NCI-H2107 treated with DMSO at 0.1 percent for 48 hours (cell line): ENCODE data around the gene SORCS2.
A peak's percentile ranks its signal among the peaks of the same experiment; 100 is the strongest.

Experiments used
- DNase-seq: peaks from one replicate; lab custom pipeline; 2025; ENCODE audit not compliant: unreplicated experiment; lab: John Stamatoyannopoulos, UW

The SORCS2 gene

GRCh38 chr4:7192252-7193029 is at the start of gene SORCS2:
Gene SORCS2 (plus strand): TSS chr4:7192538.
- no peak for DNase-seq

- DNase-seq: peak; percentile 8
Observed at GRCh38 chr4:7144374-7145290, 47.7 kb upstream of the SORCS2 start.

DNA sequence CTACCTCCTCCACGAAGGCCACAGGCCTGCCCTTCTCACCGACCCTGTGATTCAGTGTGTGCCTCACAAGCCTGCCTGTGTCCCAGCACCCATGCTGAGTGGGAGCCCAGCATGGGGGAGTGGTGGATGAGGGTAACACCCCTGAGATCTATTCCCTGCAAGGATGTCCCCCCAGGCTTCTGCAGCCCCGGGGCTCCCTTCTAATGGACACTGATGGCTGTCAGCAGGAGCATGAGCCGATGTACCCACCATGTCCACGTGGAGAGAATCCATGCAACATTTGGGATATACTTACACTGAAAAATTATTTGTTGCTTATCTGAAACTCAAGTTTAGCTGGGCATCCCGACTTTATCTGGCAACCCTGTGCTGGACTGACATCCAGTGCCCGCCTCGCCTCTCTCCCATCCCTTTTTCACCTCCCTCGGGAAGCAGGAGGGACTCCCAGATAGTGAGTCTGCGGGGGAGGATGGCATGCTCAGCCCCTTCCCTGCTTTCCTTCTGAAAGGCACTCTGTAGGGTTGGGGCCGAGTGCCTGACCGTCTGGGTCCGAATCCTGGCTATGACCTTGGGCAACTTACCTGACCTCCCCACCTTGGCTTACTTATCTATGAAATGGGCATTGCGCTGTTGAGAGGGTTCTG is 46.9 kb upstream of the SORCS2 start:
- no peak for DNase-seq

- DNase-seq: no peak
Observed at GRCh38 chr4:7146059-7146785, 46.1 kb upstream of the SORCS2 start.

DNA sequence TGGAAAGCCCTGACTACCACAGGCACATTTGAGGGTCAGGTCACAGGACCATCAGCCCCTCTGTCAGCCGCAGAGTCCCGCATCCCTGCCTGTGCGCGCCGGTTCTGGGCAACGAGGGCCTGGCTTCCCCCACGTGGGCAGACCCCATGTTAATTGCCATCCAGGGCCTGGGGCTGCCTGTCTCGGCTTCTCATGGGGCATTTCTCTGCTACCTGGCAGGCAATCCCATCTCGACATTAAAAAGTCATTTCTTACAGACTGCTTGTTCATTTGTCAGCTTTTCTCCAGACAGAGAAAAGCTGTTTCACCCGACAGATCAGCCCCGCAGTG is 45.6 kb upstream of the SORCS2 start:
- DNase-seq: no peak

DNA sequence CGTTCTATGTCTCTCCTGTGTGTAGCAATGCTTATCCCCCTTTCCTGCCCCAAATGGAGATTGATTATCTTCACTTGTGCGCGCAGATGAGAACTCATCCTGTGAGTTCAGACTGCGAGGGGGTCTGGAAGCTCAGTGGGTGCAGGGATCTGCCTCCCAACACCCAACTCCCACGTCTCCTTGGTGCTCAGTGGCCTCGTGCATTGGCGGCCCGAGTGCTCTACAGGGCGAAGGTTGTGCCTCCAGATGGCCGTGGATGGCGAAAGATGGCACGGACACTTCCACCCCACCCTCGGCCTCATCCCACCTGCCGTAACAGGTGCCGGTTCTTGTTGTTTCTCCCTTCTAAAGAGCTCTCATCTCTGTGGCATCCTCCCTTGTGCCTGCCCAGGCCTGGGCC is 45.1 kb upstream of the SORCS2 start:
- no peak for DNase-seq

GRCh38 chr4:7147661-7148310 is 44.6 kb upstream of the SORCS2 start:
- DNase-seq: peak; percentile 27

GRCh38 chr4:7148337-7148736 is 44.0 kb upstream of the SORCS2 start:
- no peak for DNase-seq

GRCh38 chr4:7150036-7150635 is 42.2 kb upstream of the SORCS2 start:
- DNase-seq: no peak

- DNase-seq: no peak
Observed at GRCh38 chr4:7151668-7152227, 40.6 kb upstream of the SORCS2 start.

GRCh38 chr4:7153711-7154110 is 38.6 kb upstream of the SORCS2 start:
- no peak for DNase-seq

GRCh38 chr4:7154351-7154981 is 37.9 kb upstream of the SORCS2 start:
- DNase-seq: no peak

- no peak for DNase-seq
Observed at GRCh38 chr4:7155590-7156071, 36.7 kb upstream of the SORCS2 start.

DNA sequence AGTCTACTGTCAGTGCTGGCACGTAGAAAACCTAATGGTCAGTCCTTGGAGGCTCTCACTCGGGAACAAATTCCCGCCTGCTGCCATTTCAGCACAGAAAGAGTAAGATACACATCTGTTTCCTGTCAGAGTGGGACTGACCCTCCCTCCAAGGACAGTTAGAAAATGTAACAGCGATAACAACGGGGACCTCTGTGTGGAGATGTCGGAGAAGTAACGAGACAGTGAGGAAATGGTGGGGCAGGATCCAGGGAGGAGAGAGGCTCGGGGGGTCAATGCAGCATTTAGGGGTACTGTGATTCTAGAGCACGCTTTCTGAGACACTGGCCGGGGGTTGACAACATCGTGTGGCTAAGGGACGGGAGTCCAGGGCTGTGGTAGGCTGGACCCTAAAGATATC is 36.0 kb upstream of the SORCS2 start:
- DNase-seq: no peak

GRCh38 chr4:7156761-7157488 is 35.4 kb upstream of the SORCS2 start:
- no peak for DNase-seq

DNA sequence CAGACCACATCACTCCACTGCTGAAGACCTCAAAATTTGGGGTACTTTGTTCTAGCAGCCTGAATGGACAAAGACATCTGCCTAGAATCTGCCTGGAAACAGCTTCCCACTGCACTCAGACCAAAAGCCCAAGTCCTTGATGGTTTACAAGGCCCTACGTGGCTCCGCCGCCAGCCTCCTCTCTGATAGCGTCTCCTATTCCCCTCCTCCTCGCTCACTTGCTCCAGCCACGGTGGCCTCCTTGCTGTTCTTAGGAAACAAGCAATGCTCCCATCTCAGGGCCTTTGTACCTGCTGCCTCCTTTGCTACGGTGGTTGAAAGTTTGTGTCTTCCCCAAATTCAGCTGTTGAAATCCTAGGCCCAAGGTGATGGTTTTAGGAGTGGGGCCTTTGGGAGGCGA is 34.7 kb upstream of the SORCS2 start:
- DNase-seq: no peak

DNA sequence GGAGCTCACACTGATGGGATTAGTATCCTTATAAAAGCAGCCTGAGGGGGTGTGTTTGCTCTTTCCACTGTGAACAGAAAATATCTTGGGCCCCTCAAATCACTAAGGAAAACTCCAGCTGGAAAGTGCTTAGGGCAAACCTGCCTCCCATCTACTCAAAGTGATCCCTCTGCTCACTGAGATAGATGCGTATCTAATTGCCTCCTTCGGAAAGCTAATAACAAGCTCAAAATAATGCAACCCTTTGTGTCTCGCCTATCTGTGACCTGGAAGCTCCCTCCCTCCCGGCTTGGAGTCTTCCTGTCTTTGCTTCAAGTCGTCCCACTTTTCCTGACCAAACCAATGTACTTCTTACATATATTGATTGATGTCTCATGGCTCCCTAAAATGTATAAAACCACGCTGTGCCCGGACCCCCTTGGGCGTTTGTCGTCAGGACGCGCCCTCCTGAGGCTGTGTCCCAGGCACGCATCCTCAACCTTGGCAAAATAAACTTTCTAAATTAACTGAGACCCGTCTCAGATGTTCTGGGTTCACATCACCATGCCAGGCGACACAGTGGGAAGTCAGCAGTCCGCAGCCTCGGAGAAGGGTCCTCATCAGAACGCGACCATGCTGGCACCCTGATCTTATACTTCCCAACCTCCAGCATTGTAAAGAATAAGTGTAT is 34.1 kb upstream of the SORCS2 start:
- DNase-seq: no peak

- DNase-seq: no peak
Observed at GRCh38 chr4:7158991-7159390, 33.3 kb upstream of the SORCS2 start.
